K562 (cell line): ENCODE measurements around the gene FRYL. TPM values are rescaled to one million over a fixed set of nuclear protein-coding genes. Genes with fewer than 3 reads are reported as not detected.
A peak's percentile ranks its signal among the peaks of the same experiment; 100 is the strongest.

ENCODE experiments used
- FOXP1 ChIP-seq: sonication (generic); formaldehyde crosslinking; IDR thresholded peaks from 2 replicates; pipeline ENCODE4 v1.8.0; 2022; ENCODE audit warnings: mild to moderate bottlenecking, missing genetic modification reagents
- MYC ChIP-seq, 2 experiments: fragments of 250-450 bp in 1 of 2; sonication (Bioruptor Pico) in 1 of 2; IDR thresholded peaks; 2 replicates each; pipeline versions ENCODE4 v1.5.1 to v1.6.1; 2012 to 2021; ENCODE audit warnings: low read depth in 2 of 2, borderline replicate concordance in 1 of 2, improper control_type of control experiment in 1 of 2, low read length in 1 of 2, mild to moderate bottlenecking in 1 of 2, moderate library complexity in 1 of 2
- RFX1 ChIP-seq: fragments of 450-650 bp; IDR thresholded peaks from 2 replicates; pipeline ENCODE4 v1.6.1; 2016; ENCODE audit warnings: mild to moderate bottlenecking, moderate library complexity
- ZFP36 ChIP-seq: fragments of 150-350 bp; IDR thresholded peaks from 2 replicates; pipeline ENCODE4 v1.6.1; 2018; ENCODE audit warnings: low read length, low read depth; ENCODE audit not compliant: partially characterized antibody
- ZNF140 ChIP-seq: fragments of 250-450 bp; sonication (Bioruptor Pico); IDR thresholded peaks from 2 replicates; pipeline ENCODE4 v1.8.0; 2021; ENCODE audit warnings: moderate library complexity, mild to moderate bottlenecking, inconsistent platforms
- ZNF766 ChIP-seq: fragments of 200-800 bp; sonication (Bioruptor generic); conservative IDR thresholded peaks from 2 replicates; pipeline ENCODE4 v1.6.1; 2016; ENCODE audit warnings: missing genetic modification characterization, missing compliant biosample characterization
- polyA plus RNA-seq, 8 experiments: library from polyadenylated mRNA; depleted of rRNA in 4 of 8; stranded (reverse) in 5 of 8; unstranded in 3 of 8; fragments of >200 nt; fragmentation: Nextera tagmentation in 2 of 8; fragmentation: Illumina TruSeq in 1 of 8; extraction: Ambion mirVana in 2 of 8; extraction: Trizol in 1 of 8; gene quantifications; 2 replicates each; pipeline versions ENCODE4 v1.2.1 to v1.2.3, GENCODE V29; 2011 to 2014; ENCODE audit warnings: inconsistent platforms in 1 of 8, missing spikeins in 1 of 8
- total RNA-seq, 7 experiments: library from RNA; depleted of rRNA in 6 of 7; stranded (reverse); fragments of >200 nt in 6 of 7; fragmentation: Illumina TruSeq in 2 of 7; extraction: Trizol in 2 of 7; gene quantifications; 2 replicates each; pipeline versions ENCODE4 v1.2.1 to v1.2.3, GENCODE V29; 2011 to 2021; ENCODE audit warnings: low replicate concordance in 1 of 7
- TF ChIP-seq, protein P1 (sequence below): fragments of 250-450 bp; sonication (Bioruptor Pico); IDR thresholded peaks from 2 replicates; pipeline ENCODE4 v1.4.0; 2020; ENCODE audit warnings: mild to moderate bottlenecking, moderate library complexity, borderline replicate concordance
- TF ChIP-seq, protein P2 (sequence below): sonication (generic); formaldehyde crosslinking; IDR thresholded peaks from 2 replicates; pipeline ENCODE4 v1.8.1; 2022; ENCODE audit warnings: missing genetic modification reagents
- TF ChIP-seq, protein P3 (sequence below): fragments of 250-450 bp; sonication (Bioruptor Pico); IDR thresholded peaks from 2 replicates; pipeline ENCODE4 v1.8.0; 2021; ENCODE audit warnings: mild to moderate bottlenecking, moderate library complexity
- TF ChIP-seq, protein P4 (sequence below), 2 experiments: fragments of 450-650 bp in 1 of 2; sonication (generic) in 1 of 2; formaldehyde crosslinking in 1 of 2; IDR thresholded peaks; 2 replicates each; pipeline versions ENCODE4 v1.7.1 to v1.9.0; 2016 to 2022; ENCODE audit warnings: inconsistent platforms in 1 of 2, mild to moderate bottlenecking in 1 of 2, missing genetic modification reagents in 1 of 2

FRYL gene
- total and polyA plus RNA-seq, 9 of the 15 experiments (the other 6 are each of a cell fraction or from before 2014, with no cell fraction given), result 7.2 to 34.9 (median 15.9) TPM

DNA sequence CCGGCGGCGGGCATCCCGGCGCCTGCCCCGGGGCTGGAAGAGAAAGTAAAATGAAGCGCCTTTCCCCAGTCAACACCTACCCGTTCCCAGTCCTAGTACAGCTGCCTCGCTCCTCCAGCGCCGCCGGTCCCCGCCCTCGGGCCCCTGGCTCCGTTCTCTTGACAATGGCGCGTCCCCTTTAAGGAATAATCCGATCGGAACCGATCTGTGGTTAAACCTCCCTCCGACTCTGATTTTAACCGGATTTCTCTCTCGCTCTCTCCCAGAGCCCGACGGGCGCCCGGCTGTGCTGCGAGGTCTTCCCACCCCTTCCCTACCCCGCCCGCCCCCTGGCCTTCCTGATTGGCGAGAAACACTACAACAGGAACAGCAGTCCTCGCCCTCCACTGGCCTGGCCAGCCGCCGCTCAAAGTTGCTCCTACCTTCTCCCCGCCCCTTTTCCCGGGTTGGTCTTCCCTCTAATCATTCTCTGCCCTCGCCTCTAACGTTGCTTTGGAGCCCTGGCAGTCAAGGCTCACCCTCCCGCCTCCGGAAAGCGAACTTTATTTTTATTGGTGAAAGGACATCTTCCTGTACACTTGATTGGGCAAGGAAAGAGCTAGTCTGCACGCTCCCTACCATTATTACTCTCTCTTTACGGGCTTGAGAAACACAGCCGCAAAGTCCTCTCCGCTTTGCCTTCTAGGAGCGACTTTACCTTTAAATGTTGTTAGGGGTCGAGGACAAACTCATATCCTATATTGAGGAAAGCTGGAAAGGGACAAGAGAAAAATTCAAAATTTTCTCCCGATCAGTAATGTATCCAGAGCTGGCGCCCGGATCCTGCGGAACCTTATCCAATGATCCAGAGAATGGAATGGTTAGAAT lies at the start of gene FRYL (continued):
- TF ChIP-seq ZNF140 (CRISPR knock-in tag) (no peak), ZNF766 (CRISPR knock-in tag) (peak; percentile 60), FOXP1 (CRISPR knock-in tag) (no peak), MYC (IDR thresholded peaks at IDR 0.05; ENCODE audit: low read depth, low read length) (peak; percentile 53; the same call in 1 of the 2 replicates), MYC (CRISPR knock-in tag; IDR thresholded peaks at IDR 0.05; ENCODE audit: borderline replicate concordance, low read depth) (no peak), ZFP36 (no peak), RFX1 (peak; percentile 61)
- TF ChIP-seq, protein P1, sequence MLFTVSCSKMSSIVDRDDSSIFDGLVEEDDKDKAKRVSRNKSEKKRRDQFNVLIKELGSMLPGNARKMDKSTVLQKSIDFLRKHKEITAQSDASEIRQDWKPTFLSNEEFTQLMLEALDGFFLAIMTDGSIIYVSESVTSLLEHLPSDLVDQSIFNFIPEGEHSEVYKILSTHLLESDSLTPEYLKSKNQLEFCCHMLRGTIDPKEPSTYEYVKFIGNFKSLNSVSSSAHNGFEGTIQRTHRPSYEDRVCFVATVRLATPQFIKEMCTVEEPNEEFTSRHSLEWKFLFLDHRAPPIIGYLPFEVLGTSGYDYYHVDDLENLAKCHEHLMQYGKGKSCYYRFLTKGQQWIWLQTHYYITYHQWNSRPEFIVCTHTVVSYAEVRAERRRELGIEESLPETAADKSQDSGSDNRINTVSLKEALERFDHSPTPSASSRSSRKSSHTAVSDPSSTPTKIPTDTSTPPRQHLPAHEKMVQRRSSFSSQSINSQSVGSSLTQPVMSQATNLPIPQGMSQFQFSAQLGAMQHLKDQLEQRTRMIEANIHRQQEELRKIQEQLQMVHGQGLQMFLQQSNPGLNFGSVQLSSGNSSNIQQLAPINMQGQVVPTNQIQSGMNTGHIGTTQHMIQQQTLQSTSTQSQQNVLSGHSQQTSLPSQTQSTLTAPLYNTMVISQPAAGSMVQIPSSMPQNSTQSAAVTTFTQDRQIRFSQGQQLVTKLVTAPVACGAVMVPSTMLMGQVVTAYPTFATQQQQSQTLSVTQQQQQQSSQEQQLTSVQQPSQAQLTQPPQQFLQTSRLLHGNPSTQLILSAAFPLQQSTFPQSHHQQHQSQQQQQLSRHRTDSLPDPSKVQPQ (CRISPR knock-in tag), result no peak
- TF ChIP-seq, protein P2, sequence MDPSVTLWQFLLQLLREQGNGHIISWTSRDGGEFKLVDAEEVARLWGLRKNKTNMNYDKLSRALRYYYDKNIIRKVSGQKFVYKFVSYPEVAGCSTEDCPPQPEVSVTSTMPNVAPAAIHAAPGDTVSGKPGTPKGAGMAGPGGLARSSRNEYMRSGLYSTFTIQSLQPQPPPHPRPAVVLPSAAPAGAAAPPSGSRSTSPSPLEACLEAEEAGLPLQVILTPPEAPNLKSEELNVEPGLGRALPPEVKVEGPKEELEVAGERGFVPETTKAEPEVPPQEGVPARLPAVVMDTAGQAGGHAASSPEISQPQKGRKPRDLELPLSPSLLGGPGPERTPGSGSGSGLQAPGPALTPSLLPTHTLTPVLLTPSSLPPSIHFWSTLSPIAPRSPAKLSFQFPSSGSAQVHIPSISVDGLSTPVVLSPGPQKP (CRISPR knock-in tag), result no peak
- TF ChIP-seq, protein P3, sequence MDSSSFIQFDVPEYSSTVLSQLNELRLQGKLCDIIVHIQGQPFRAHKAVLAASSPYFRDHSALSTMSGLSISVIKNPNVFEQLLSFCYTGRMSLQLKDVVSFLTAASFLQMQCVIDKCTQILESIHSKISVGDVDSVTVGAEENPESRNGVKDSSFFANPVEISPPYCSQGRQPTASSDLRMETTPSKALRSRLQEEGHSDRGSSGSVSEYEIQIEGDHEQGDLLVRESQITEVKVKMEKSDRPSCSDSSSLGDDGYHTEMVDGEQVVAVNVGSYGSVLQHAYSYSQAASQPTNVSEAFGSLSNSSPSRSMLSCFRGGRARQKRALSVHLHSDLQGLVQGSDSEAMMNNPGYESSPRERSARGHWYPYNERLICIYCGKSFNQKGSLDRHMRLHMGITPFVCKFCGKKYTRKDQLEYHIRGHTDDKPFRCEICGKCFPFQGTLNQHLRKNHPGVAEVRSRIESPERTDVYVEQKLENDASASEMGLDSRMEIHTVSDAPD, result no peak
- TF ChIP-seq, protein P4, sequence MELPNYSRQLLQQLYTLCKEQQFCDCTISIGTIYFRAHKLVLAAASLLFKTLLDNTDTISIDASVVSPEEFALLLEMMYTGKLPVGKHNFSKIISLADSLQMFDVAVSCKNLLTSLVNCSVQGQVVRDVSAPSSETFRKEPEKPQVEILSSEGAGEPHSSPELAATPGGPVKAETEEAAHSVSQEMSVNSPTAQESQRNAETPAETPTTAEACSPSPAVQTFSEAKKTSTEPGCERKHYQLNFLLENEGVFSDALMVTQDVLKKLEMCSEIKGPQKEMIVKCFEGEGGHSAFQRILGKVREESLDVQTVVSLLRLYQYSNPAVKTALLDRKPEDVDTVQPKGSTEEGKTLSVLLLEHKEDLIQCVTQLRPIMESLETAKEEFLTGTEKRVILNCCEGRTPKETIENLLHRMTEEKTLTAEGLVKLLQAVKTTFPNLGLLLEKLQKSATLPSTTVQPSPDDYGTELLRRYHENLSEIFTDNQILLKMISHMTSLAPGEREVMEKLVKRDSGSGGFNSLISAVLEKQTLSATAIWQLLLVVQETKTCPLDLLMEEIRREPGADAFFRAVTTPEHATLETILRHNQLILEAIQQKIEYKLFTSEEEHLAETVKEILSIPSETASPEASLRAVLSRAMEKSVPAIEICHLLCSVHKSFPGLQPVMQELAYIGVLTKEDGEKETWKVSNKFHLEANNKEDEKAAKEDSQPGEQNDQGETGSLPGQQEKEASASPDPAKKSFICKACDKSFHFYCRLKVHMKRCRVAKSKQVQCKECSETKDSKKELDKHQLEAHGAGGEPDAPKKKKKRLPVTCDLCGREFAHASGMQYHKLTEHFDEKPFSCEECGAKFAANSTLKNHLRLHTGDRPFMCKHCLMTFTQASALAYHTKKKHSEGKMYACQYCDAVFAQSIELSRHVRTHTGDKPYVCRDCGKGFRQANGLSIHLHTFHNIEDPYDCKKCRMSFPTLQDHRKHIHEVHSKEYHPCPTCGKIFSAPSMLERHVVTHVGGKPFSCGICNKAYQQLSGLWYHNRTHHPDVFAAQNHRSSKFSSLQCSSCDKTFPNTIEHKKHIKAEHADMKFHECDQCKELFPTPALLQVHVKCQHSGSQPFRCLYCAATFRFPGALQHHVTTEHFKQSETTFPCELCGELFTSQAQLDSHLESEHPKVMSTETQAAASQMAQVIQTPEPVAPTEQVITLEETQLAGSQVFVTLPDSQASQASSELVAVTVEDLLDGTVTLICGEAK (IDR thresholded peaks at IDR 0.05), result peak; percentile 80
- TF ChIP-seq, protein P4 (CRISPR knock-in tag; IDR thresholded peaks at IDR 0.05), result no peak
